ENCODE results near the gene ITPR2.

GRCh38 chr12:26838888-26839416, 6.0 kb upstream of the ITPR2 start:
- TF ChIP-seq CTCF (IDR thresholded peaks at IDR 0.05): no peak
- TF ChIP-seq POLR2A (IDR thresholded peaks at IDR 0.05): no peak
- TF ChIP-seq POLR2AphosphoS5 (IDR thresholded peaks at IDR 0.05; ENCODE audit: insufficient read depth in 1 of 2, low read depth in 1 of 2): no peak
